Epithelial cell of proximal tubule (primary cell): ENCODE measurements around the gene SLC7A1. TPM values are rescaled to one million over a fixed set of nuclear protein-coding genes. Genes with fewer than 3 reads are reported as not detected.

Source experiments
- DNase-seq: peaks from one replicate; pipeline ENCODE4 v3.0.0-alpha.2; 2011; ENCODE audit warnings: low read depth
- H3K4me3 ChIP-seq: 2 replicates; pipeline ENCODE4 v1.5.1; 2011; ENCODE audit warnings: low read depth, mild to moderate bottlenecking, low read length
- total RNA-seq: library from RNA; depleted of rRNA; stranded (reverse); fragments of >200 nt; gene quantifications from 2 replicates; pipeline ENCODE4 v1.2.3, GENCODE V29; 2015
- TF ChIP-seq, protein P1 (sequence below): conservative IDR thresholded peaks from 2 replicates; pipeline ENCODE4 v1.5.1; 2012; ENCODE audit warnings: low read depth, mild to moderate bottlenecking, low read length

SLC7A1 gene
- total RNA-seq, 1 donor from 2014 or later = 48.5 TPM

DNA sequence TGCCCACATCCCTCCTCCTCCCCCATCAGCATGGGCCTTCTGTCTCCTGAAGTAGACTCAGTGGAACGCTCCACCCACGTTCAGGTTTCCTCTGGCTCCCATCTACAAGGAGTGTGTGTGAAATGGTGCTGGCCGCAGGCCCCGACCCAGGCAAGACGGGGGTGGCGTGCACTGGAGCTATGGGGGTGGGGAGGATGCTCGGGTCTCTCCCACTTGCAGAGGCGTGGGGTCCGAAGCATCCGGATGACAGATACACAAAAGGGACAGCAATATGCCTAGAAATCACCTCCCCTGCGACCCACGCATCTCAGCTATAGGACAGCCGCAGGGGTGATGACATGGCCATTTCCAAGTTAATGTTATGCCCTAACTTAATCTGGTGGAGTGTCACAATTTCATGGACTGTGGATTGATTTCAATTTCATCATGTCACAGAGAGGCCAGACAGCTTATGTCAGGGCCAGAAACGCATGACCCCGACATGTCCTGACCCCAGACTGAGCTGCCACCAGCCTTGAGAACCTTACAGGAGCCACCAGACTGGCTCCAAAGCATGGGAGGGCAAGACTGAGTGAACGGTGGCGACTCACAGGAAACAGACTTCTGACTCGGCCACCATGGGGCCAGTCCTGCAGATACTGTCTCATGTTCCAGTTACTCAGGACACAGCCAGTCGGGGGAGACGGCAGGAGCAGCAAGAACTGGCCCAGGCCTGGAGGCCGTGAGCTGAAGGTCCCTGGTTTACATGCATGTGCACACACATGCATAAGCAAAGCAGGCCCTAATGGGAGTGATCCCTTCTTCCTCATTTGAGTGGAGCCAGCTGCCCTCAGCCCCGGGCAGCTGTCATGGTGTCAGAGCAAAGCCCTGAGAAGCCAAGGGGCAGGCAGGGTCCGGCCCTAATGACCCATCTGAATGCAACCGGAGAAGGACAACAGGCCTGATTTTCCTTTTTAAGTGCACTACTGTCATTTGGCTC is 82.2 kb downstream of the SLC7A1 start:
- H3K4me3 ChIP-seq = no peak overlapping the region
- TF ChIP-seq, protein P1, sequence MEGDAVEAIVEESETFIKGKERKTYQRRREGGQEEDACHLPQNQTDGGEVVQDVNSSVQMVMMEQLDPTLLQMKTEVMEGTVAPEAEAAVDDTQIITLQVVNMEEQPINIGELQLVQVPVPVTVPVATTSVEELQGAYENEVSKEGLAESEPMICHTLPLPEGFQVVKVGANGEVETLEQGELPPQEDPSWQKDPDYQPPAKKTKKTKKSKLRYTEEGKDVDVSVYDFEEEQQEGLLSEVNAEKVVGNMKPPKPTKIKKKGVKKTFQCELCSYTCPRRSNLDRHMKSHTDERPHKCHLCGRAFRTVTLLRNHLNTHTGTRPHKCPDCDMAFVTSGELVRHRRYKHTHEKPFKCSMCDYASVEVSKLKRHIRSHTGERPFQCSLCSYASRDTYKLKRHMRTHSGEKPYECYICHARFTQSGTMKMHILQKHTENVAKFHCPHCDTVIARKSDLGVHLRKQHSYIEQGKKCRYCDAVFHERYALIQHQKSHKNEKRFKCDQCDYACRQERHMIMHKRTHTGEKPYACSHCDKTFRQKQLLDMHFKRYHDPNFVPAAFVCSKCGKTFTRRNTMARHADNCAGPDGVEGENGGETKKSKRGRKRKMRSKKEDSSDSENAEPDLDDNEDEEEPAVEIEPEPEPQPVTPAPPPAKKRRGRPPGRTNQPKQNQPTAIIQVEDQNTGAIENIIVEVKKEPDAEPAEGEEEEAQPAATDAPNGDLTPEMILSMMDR = no peak
- DNase-seq = no peak

DNA sequence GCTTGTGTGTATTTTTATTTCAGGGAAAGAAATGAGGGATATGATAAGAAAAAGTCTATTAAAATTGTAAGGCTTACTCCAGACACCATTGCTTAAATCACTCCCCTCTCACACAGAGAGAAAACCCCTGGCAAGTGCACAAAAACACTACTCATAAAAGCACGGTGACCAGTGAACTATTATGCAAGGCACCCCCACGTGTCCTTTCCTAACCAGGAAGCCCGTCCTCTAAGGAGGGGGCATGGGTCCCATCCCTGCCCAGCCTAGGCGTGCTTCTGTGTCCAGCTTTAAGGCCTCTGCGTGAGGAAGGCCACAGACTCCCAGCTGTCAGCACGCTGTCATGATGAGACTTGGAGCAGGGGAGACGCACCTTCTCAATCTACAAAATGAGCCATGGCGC is 83.5 kb downstream of the SLC7A1 start:
- TF ChIP-seq, protein P1 = no peak
- DNase-seq = no peak
- H3K4me3 ChIP-seq = no peak overlapping the region

DNA sequence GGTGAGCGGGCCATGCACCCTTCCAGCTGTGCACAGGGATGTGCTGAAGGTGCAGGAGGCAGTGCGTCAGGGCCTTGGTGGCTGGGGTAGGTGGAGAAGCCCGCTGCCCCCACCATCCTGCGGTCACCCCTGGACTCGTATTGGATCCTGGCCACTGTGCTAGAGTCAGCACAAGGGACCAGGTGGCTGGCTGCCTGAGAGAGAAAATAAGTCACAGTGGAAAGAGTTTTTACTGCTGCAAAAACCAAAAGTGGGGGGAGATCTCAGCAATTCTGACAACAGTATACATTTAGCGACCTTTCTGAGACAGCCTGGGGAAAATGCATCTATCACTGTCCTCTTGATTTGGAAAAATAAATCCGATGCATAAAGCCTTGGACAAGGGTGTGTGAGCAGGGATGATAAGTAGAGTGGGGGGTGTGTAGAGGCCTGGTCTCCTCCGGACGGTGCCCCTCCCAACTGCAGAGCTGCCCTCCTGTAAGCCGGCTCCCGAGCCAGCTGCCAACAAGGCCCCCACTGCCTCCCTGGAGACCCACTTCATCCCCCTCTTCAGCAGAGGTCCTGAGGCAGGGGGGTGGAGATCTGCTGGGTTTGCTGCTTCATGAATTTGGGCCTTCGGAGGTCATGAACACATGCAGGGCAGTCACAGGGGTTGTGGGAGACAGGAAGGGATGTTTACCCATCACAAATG is 84.2 kb downstream of the SLC7A1 start:
- DNase-seq = no peak
- no peak overlapping the region for H3K4me3 ChIP-seq
- TF ChIP-seq, protein P1 = no peak

DNA sequence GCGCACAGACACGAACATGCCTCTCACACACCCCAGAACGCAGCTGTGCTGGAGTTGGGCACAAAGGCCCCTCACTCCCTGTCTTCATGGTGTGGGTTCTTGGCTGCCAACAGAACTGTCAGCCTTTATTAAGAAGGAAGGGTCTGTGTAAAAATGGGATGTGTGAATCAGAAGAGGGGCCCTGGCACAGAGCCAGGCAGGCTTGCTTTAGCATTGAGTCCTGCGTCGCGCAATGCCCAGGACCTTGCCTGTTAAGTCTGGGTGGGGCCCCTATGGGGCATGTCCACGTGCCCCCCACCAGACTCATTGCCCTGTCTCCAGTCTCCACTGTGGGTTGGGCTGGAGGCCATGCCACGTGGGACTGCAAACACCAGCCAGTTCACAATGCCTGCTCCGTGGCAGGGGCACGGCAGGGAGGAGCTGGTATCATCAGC is 84.8 kb downstream of the SLC7A1 start:
- TF ChIP-seq, protein P1 = no peak
- H3K4me3 ChIP-seq = no peak overlapping the region
- no peak for DNase-seq

DNA sequence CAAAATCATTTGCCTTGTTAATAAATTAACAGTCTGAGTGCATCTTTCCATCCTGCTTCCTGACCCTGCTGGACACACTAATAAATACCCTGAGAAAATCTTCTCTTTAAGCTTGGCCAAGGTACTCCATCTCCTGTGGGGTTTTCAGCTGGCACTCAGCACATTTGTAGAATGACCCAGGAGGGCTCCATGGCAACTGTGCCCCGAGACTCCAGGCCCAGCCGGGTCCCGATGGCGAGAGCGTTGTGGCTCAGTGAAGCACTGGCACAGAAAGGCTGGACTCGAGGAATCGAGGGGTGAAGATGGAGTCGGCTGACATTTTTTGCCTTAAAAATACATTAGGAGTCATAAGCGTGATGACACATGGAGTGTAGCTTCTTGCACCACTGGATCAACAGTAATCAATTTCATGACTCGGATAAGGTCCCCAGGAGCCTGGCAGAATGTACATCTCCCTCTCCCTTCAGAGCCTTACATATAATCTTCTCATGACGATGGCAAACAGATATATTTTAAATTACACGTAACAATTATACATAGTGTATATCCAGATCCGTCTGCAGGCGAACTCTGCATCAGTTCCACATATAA is 85.4 kb downstream of the SLC7A1 start:
- DNase-seq = no peak
- TF ChIP-seq, protein P1 = no peak
- H3K4me3 ChIP-seq = no peak overlapping the region

DNA sequence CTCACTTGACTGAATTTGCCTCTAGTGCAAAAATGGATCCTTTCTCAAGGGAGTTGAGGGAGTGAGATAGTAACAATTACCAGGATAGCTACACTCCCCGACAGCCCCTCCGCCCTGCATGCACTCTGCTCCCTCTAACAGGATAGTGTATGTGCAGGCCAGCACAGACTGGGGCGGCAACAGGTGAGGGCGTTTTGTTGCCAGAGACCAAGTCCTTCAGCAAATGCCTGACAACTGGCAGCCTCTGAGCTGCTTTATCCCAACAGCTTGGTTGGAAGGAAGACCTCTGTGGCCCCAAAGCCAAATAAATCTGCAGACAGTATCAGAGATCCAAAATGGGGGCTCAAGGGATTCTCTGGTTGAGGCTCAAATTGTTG is 86.6 kb downstream of the SLC7A1 start:
- no peak overlapping the region for H3K4me3 ChIP-seq
- TF ChIP-seq, protein P1 = no peak
- no peak for DNase-seq
